Prostate gland (tissue), 2 donors: ENCODE data around the gene RNF123. TPM values are rescaled to one million over a fixed set of nuclear protein-coding genes. Genes with fewer than 3 reads are reported as not detected.

ENCODE experiments used
- DNase-seq: peaks from one replicate; pipeline ENCODE4 v3.0.0-alpha.2; 2019; ENCODE audit warnings: low spot score
- H3K27ac ChIP-seq, 2 donors: fragments of 200-600 bp; sonication (generic); 2 replicates each; pipeline ENCODE4 v1.5.1; 2017 to 2019
- H3K27me3 ChIP-seq: fragments of 200-600 bp; sonication (generic); replicated peaks from 2 replicates; pipeline ENCODE4 v1.5.1; 2019; ENCODE audit not compliant: insufficient read depth
- H3K36me3 ChIP-seq, 2 donors: fragments of 200-600 bp; sonication (generic); 1 replicate in 1 of 2; 2 replicates in 1 of 2; pipeline versions ENCODE4 v1.5.1 to v1.8.1; 2017 to 2019
- H3K4me1 ChIP-seq: fragments of 200-600 bp; sonication (generic); replicated peaks from 2 replicates; pipeline ENCODE4 v1.5.1; 2019
- H3K4me3 ChIP-seq, 2 donors: fragments of 200-600 bp; sonication (generic); 2 replicates each; pipeline ENCODE4 v1.5.1; 2017 to 2019
- H3K9me3 ChIP-seq: fragments of 200-600 bp; sonication (generic); 2 replicates; pipeline ENCODE4 v1.5.1; 2017
- CTCF ChIP-seq, 4 experiments: fragments of 200-600 bp in 2 of 4; fragments of 450-650 bp in 2 of 4; sonication (generic) in 2 of 4; IDR thresholded peaks; 1 replicate in 3 of 4; 2 replicates in 1 of 4; pipeline ENCODE4 v1.5.1; 2016 to 2019; ENCODE audit warnings: antibody characterized with exemption in 4 of 4, mild to moderate bottlenecking in 2 of 4, moderate library complexity in 2 of 4
- POLR2A ChIP-seq: fragments of 450-650 bp; IDR thresholded peaks from one replicate; pipeline ENCODE4 v1.6.1; 2016; ENCODE audit warnings: antibody characterized with exemption, mild to moderate bottlenecking
- POLR2AphosphoS5 ChIP-seq: sonication (generic); formaldehyde crosslinking; IDR thresholded peaks from one replicate; pipeline ENCODE4 v1.6.1; 2017; ENCODE audit warnings: antibody characterized with exemption
- WGBS: methylation state at CpG from one replicate; pipeline ENCODE4 v1.1.5; 2018; 5-methylcytosine and 5-hydroxymethylcytosine counted together
- intact Hi-C: fragments of 100-400 bp; cut with DNase I; formaldehyde crosslinking; loops from one replicate; pipeline ENCODE4 v1.14.2; 2022
- total RNA-seq, 2 donors: library from RNA; depleted of rRNA; stranded (reverse); fragments of >200 nt; gene quantifications; one replicate each; pipeline ENCODE4 v1.1.0, GENCODE V29; 2016

Gene RNF123
- total RNA-seq, 2 donors from 2014 or later, result 24.9 to 58.3 TPM

GRCh38 chr3:49667701-49668413, 21.5 kb upstream of the RNF123 start:
- Histone ChIP-seq H3K4me3 (no peak overlapping the region), H3K27me3 (no peaks in the 10 kb centered on the region), H3K27ac (no peak overlapping the region), H3K9me3 (no peaks in the 10 kb centered on the region), H3K4me1 (no peaks in the 10 kb centered on the region), H3K36me3 (no peaks in the 10 kb centered on the region)
- TF ChIP-seq CTCF (IDR thresholded peaks at IDR 0.05) (no peak), POLR2AphosphoS5 (no peak), POLR2A (no peak)
- WGBS, result 66% methylated on average over 25 of the region's 25 CpGs
- no peak for DNase-seq
- intact Hi-C loops, result no loop called here

GRCh38 chr3:49668414-49668797, 21.0 kb upstream of the RNF123 start:
- WGBS, result 21% methylated on average over 5 of the region's 5 CpGs
- Histone ChIP-seq H3K36me3 (no peaks in the 10 kb centered on the region), H3K27me3 (no peaks in the 10 kb centered on the region), H3K4me1 (no peaks in the 10 kb centered on the region), H3K4me3 (no peak overlapping the region), H3K27ac (no peak overlapping the region), H3K9me3 (no peaks in the 10 kb centered on the region)
- TF ChIP-seq POLR2AphosphoS5, result no peak
- TF ChIP-seq CTCF (IDR thresholded peaks at IDR 0.05), result no peak
- TF ChIP-seq POLR2A, result no peak
- intact Hi-C loops, result no loop called here
- no peak for DNase-seq

GRCh38 chr3:49668861-49669260, 20.5 kb upstream of the RNF123 start:
- WGBS, result 36% methylated on average over 5 of the region's 5 CpGs

GRCh38 chr3:49669352-49669751, 20.0 kb upstream of the RNF123 start:
- H3K36me3 ChIP-seq, result no peaks in the 10 kb centered on the region
- WGBS, result 66% methylated on average over 3 of the region's 3 CpGs
- intact Hi-C loops, result no loop called here
- H3K27ac ChIP-seq, result no peak overlapping the region
- DNase-seq, result no peak
- H3K4me1 ChIP-seq, result no peaks in the 10 kb centered on the region
- H3K27me3 ChIP-seq, result no peaks in the 10 kb centered on the region
- no peak overlapping the region for H3K4me3 ChIP-seq
- H3K9me3 ChIP-seq, result no peaks in the 10 kb centered on the region
- no peak for TF ChIP-seq POLR2AphosphoS5
- no peak for TF ChIP-seq POLR2A
- no peak for TF ChIP-seq CTCF (IDR thresholded peaks at IDR 0.05)

More at GRCh38 chr3:49668861-49669260, 20.5 kb upstream of the RNF123 start:
- no peaks in the 10 kb centered on the region for H3K9me3 ChIP-seq
- no peak overlapping the region for H3K27ac ChIP-seq
- H3K4me3 ChIP-seq, result no peak overlapping the region
- H3K4me1 ChIP-seq, result no peaks in the 10 kb centered on the region
- intact Hi-C loops, result no loop called here
- no peaks in the 10 kb centered on the region for H3K36me3 ChIP-seq
- no peaks in the 10 kb centered on the region for H3K27me3 ChIP-seq
- no peak for DNase-seq
- no peak for TF ChIP-seq POLR2AphosphoS5
- no peak for TF ChIP-seq CTCF (IDR thresholded peaks at IDR 0.05)
- no peak for TF ChIP-seq POLR2A

- no peak overlapping the region for H3K27ac ChIP-seq
- 73% methylated on average over 6 of the region's 6 CpGs for WGBS
- H3K36me3 ChIP-seq, result peaks cover 0 to 1% of the 10 kb centered on the region in 2 donors
- H3K4me1 ChIP-seq, result peaks cover 6% of the 10 kb centered on the region
- intact Hi-C loops, result loop anchor here (1.0 kb wide), 1 partner anchor 132 kb away; no protein-coding TSS in a partner anchor
- DNase-seq, result no peak
- no peak overlapping the region for H3K4me3 ChIP-seq
- H3K27me3 ChIP-seq, result no peaks in the 10 kb centered on the region
- TF ChIP-seq POLR2AphosphoS5, result no peak
- TF ChIP-seq CTCF (IDR thresholded peaks at IDR 0.05), result no peak
- no peaks in the 10 kb centered on the region for H3K9me3 ChIP-seq
Measured at GRCh38 chr3:49670940-49671290, 18.4 kb upstream of the RNF123 start.
